ENCODE measurements around the gene ISG15. TPM values are rescaled to one million over a fixed set of nuclear protein-coding genes. Genes with fewer than 3 reads are reported as not detected.
A peak's percentile ranks its signal among the peaks of the same experiment; 100 is the strongest.

The ISG15 gene
- total and polyA plus RNA-seq, 2 of the 13 experiments (the other 11 are each of a cell fraction or from before 2014, with no cell fraction given), result 42.1 to 54.9 TPM

DNA sequence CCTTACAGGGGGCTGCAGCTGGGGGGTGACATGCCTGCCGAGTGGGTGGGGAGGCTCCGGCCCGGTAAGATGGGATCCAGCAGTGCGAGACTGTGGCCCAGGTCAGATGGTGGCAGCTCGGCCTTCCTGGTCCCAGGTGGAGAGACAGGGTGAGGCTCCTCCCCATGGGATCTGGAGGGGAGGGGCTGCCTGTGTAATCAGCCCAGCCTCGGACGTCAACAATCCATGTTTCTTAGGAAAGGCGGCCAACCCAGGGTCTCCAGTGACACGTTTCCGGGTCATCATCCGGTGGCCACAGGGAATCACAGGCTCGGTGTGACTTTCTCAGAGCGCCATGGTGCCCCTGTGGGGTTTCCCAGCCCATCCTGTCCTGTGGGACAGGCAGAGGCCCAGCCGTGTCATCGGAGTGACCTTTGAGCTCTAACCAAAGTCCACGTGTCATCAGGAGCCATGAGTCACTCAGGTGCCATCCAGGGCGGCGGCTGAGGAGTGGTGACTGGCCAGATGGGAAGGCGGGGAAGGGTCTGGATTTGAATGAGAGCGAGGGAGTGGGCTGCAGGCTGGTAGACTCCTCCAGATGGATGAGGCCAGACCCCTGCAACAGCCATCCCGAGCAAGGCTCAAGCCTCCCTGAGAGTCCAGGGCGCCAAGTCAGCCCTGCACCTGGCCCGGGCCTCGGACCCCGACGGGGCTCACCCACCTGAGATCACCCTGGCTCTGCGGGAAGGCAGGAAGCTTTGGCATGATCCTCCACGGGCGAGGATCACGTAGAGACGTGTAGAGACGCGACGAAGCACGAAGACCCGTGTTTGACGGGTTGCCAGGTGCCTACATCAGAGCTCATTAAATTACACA, 6.8 kb upstream of the ISG15 start (continued):
- TF ChIP-seq, protein P1, sequence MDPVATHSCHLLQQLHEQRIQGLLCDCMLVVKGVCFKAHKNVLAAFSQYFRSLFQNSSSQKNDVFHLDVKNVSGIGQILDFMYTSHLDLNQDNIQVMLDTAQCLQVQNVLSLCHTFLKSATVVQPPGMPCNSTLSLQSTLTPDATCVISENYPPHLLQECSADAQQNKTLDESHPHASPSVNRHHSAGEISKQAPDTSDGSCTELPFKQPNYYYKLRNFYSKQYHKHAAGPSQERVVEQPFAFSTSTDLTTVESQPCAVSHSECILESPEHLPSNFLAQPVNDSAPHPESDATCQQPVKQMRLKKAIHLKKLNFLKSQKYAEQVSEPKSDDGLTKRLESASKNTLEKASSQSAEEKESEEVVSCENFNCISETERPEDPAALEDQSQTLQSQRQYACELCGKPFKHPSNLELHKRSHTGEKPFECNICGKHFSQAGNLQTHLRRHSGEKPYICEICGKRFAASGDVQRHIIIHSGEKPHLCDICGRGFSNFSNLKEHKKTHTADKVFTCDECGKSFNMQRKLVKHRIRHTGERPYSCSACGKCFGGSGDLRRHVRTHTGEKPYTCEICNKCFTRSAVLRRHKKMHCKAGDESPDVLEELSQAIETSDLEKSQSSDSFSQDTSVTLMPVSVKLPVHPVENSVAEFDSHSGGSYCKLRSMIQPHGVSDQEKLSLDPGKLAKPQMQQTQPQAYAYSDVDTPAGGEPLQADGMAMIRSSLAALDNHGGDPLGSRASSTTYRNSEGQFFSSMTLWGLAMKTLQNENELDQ (CRISPR knock-in tag; IDR thresholded peaks at IDR 0.05; ENCODE audit: borderline replicate concordance), result no peak; the same call in 1 of the 2 replicates
- TF ChIP-seq KDM6A (CRISPR knock-in tag; IDR thresholded peaks at IDR 0.05; ENCODE audit: low read depth) (peak; percentile 92), TEAD3 (CRISPR knock-in tag; optimal IDR thresholded peaks at IDR 0.05; ENCODE audit: borderline replicate concordance) (peak; percentile 78), MBNL3 (CRISPR knock-in tag; conservative IDR thresholded peaks at IDR 0.05) (no peak), ZNF460 (CRISPR knock-in tag; IDR thresholded peaks at IDR 0.05; ENCODE audit: borderline replicate concordance) (no peak), KLF6 (CRISPR knock-in tag; IDR thresholded peaks at IDR 0.05) (no peak), SMAD3 (CRISPR knock-in tag; IDR thresholded peaks at IDR 0.05) (peak; percentile 76; the same call in 1 of the 2 replicates), ARNT (IDR thresholded peaks at IDR 0.05) (no peak), ESRRA (CRISPR knock-in tag; IDR thresholded peaks at IDR 0.05; ENCODE audit: low read depth) (peak; percentile 96), WIZ (CRISPR knock-in tag; IDR thresholded peaks at IDR 0.05) (no peak), ZNF839 (CRISPR knock-in tag; IDR thresholded peaks at IDR 0.05; ENCODE audit: borderline replicate concordance) (peak; percentile 25; the same call in 1 of the 2 replicates), FOSL2 (CRISPR knock-in tag; IDR thresholded peaks at IDR 0.05) (peak; percentile 99), ZNF605 (CRISPR knock-in tag; IDR thresholded peaks at IDR 0.05) (peak; percentile 88), ZSCAN30 (CRISPR knock-in tag; IDR thresholded peaks at IDR 0.05) (0 out of 2 replicates have a peak, but pooled peaks have one; percentile 55), SMAD1 (CRISPR knock-in tag; IDR thresholded peaks at IDR 0.05; ENCODE audit: borderline replicate concordance, low read depth) (no peak), ZEB1 (IDR thresholded peaks at IDR 0.05; ENCODE audit: insufficient replicate concordance, low read depth) (no peak), ZNF343 (CRISPR knock-in tag; IDR thresholded peaks at IDR 0.05) (peak; percentile 49; the same call in 1 of the 2 replicates), ARID2 (CRISPR knock-in tag; IDR thresholded peaks at IDR 0.05; ENCODE audit: borderline replicate concordance) (no peak)
- TF ChIP-seq, protein P2, sequence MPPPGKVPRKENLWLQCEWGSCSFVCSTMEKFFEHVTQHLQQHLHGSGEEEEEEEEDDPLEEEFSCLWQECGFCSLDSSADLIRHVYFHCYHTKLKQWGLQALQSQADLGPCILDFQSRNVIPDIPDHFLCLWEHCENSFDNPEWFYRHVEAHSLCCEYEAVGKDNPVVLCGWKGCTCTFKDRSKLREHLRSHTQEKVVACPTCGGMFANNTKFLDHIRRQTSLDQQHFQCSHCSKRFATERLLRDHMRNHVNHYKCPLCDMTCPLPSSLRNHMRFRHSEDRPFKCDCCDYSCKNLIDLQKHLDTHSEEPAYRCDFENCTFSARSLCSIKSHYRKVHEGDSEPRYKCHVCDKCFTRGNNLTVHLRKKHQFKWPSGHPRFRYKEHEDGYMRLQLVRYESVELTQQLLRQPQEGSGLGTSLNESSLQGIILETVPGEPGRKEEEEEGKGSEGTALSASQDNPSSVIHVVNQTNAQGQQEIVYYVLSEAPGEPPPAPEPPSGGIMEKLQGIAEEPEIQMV (CRISPR knock-in tag; IDR thresholded peaks at IDR 0.05; ENCODE audit: low read depth), result peak; percentile 79; the same call in 1 of the 2 replicates
- TF ChIP-seq, protein P3, sequence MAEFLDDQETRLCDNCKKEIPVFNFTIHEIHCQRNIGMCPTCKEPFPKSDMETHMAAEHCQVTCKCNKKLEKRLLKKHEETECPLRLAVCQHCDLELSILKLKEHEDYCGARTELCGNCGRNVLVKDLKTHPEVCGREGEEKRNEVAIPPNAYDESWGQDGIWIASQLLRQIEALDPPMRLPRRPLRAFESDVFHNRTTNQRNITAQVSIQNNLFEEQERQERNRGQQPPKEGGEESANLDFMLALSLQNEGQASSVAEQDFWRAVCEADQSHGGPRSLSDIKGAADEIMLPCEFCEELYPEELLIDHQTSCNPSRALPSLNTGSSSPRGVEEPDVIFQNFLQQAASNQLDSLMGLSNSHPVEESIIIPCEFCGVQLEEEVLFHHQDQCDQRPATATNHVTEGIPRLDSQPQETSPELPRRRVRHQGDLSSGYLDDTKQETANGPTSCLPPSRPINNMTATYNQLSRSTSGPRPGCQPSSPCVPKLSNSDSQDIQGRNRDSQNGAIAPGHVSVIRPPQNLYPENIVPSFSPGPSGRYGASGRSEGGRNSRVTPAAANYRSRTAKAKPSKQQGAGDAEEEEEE (CRISPR knock-in tag; IDR thresholded peaks at IDR 0.05; ENCODE audit: borderline replicate concordance), result peak; percentile 62; the same call in 1 of the 2 replicates
- TF ChIP-seq, protein P4, sequence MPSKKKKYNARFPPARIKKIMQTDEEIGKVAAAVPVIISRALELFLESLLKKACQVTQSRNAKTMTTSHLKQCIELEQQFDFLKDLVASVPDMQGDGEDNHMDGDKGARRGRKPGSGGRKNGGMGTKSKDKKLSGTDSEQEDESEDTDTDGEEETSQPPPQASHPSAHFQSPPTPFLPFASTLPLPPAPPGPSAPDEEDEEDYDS (CRISPR knock-in tag; IDR thresholded peaks at IDR 0.05), result peak; percentile 67; the same call in 1 of the 2 replicates
- TF ChIP-seq, protein P5, sequence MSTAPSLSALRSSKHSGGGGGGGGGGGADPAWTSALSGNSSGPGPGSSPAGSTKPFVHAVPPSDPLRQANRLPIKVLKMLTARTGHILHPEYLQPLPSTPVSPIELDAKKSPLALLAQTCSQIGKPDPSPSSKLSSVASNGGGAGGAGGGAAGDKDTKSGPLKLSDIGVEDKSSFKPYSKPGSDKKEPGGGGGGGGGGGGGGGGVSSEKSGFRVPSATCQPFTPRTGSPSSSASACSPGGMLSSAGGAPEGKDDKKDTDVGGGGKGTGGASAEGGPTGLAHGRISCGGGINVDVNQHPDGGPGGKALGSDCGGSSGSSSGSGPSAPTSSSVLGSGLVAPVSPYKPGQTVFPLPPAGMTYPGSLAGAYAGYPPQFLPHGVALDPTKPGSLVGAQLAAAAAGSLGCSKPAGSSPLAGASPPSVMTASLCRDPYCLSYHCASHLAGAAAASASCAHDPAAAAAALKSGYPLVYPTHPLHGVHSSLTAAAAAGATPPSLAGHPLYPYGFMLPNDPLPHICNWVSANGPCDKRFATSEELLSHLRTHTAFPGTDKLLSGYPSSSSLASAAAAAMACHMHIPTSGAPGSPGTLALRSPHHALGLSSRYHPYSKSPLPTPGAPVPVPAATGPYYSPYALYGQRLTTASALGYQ (CRISPR knock-in tag; IDR thresholded peaks at IDR 0.05), result peak; percentile 87

All from HepG2 (cell line).